Panc1 (cell line): Measurements from ENCODE around the gene AHDC1. TPM values are rescaled to one million over a fixed set of nuclear protein-coding genes. Genes with fewer than 3 reads are reported as not detected.

Experiments used
- ATAC-seq: fragments of 200-7000 bp; cut with Tn5 transposase; 2 replicates; pipeline ENCODE4 v1.9.1; 2020; ENCODE audit warnings: mild to moderate bottlenecking, moderate library complexity
- BruUV-seq: library from RNA; stranded (reverse); fragments of 400-500 nt; replicated peaks from 2 replicates; lab custom pipeline; 2021; lab: Mats Ljungman, UMichigan
- CTCF ChIA-PET: fragments of 300-600 bp; sonication (Branson Sonifier 250); formaldehyde crosslinking; loops from one replicate; lab custom pipeline; 2022; ENCODE audit warnings: antibody characterized with exemption; lab: Charles Lee
- POLR2A ChIA-PET: fragments of 300-600 bp; sonication (Branson Sonifier 250); formaldehyde crosslinking; loops from one replicate; lab custom pipeline; 2022; ENCODE audit warnings: antibody characterized with exemption; lab: Charles Lee
- DNase-seq: peaks from one replicate; pipeline ENCODE4 v3.0.0-alpha.2; 2010; ENCODE audit warnings: low read depth, low spot score
- H3K27ac ChIP-seq: 2 replicates; pipeline ENCODE4 v1.5.1; 2011; ENCODE audit warnings: mild to moderate bottlenecking, low read length, inconsistent platforms
- H3K27me3 ChIP-seq: fragments of 200-500 bp; sonication (Bioruptor generic); 2 replicates; pipeline ENCODE4 v1.6.0; 2014; ENCODE audit warnings: low read length, inconsistent platforms; ENCODE audit not compliant: control insufficient read depth, insufficient read depth
- H3K36me3 ChIP-seq: fragments of 200-500 bp; sonication (Bioruptor generic); 2 replicates; pipeline ENCODE4 v1.5.1; 2014; ENCODE audit warnings: inconsistent platforms, mild to moderate bottlenecking, low read length, moderate library complexity; ENCODE audit not compliant: control insufficient read depth, insufficient read depth
- H3K4me1 ChIP-seq: 2 replicates; pipeline ENCODE4 v1.5.1; 2011; ENCODE audit warnings: inconsistent platforms, mild to moderate bottlenecking, low read length, moderate library complexity; ENCODE audit not compliant: control insufficient read depth, insufficient read depth
- H3K4me3 ChIP-seq, 2 experiments: 2 replicates each; pipeline ENCODE4 v1.5.1; 2011 to 2012; ENCODE audit warnings: low read depth in 2 of 2, low read length in 2 of 2, mild to moderate bottlenecking in 2 of 2, inconsistent platforms in 1 of 2, moderate library complexity in 1 of 2
- H3K9me3 ChIP-seq: fragments of 200-500 bp; sonication (Bioruptor generic); 2 replicates; pipeline ENCODE4 v1.5.1; 2014; ENCODE audit warnings: low read depth, mild to moderate bottlenecking, inconsistent platforms, low read length, moderate library complexity; ENCODE audit not compliant: control insufficient read depth, insufficient read depth
- CTCF ChIP-seq: fragments of 450-650 bp; IDR thresholded peaks from 2 replicates; pipeline ENCODE4 v1.5.1; 2017; ENCODE audit warnings: mild to moderate bottlenecking
- POLR2AphosphoS5 ChIP-seq: IDR thresholded peaks from 2 replicates; pipeline ENCODE4 v1.6.1; 2012; ENCODE audit warnings: mild to moderate bottlenecking, low read depth, low read length, moderate library complexity
- REST ChIP-seq, 2 experiments: IDR thresholded peaks; 2 replicates each; pipeline ENCODE4 v1.6.1; 2011 to 2012; ENCODE audit warnings: low read depth in 2 of 2, control low read depth in 1 of 2, low read length in 1 of 2, mild to moderate bottlenecking in 1 of 2, moderate library complexity in 1 of 2; ENCODE audit not compliant: insufficient read depth in 1 of 2
- SIN3A ChIP-seq: IDR thresholded peaks from 2 replicates; pipeline ENCODE4 v1.6.1; 2012; ENCODE audit warnings: low read depth, mild to moderate bottlenecking, low read length, moderate library complexity, borderline replicate concordance; ENCODE audit not compliant: insufficient read depth
- TCF7L2 ChIP-seq: IDR thresholded peaks from 2 replicates; pipeline ENCODE4 v1.6.1; 2011; ENCODE audit warnings: mild to moderate bottlenecking, low read depth, low read length, inconsistent platforms
- in situ Hi-C: cut with HindIII; loops from 2 replicates; pipeline ENCODE4 v1.10.0; 2016; ENCODE audit warnings: low sequenced_read_pairs, low pct_unique_long_range_greater_than_20kb
- intact Hi-C: fragments of 100-400 bp; cut with micrococcal nuclease; formaldehyde crosslinking; loops from one replicate; pipeline ENCODE4 v1.10.0; 2022; ENCODE audit not compliant: unreplicated experiment
- total RNA-seq: library from RNA; stranded (reverse); gene quantifications from one replicate; pipeline ENCODE4 v1.2.1, GENCODE V29; 2021; ENCODE audit not compliant: unreplicated experiment

The AHDC1 gene
- total RNA-seq, 1 experiment from 2014 or later = 47.1 TPM

GRCh38 chr1:27515626-27516025 lies 88.3 kb downstream of the AHDC1 start:
- Histone ChIP-seq H3K36me3 (no peaks in the 10 kb centered on the region), H3K9me3 (no peaks in the 10 kb centered on the region), H3K4me1 (peaks cover 5% of the 10 kb centered on the region; the same call in 1 of the 2 replicates), H3K27ac (no peak overlapping the region), H3K27me3 (no peaks in the 10 kb centered on the region), H3K4me3 (no peak overlapping the region)
- DNase-seq (no peak), ATAC-seq (no peak)
- TF ChIP-seq REST (IDR thresholded peaks at IDR 0.05; ENCODE audit: insufficient read depth in 1 of 2, low read depth in 2 of 2, low read length in 1 of 2) (no peak), CTCF (no peak), POLR2AphosphoS5 (no peak), SIN3A (no peak), TCF7L2 (no peak)
- intact Hi-C loops (no loop called here), in situ Hi-C loops (no loop called here)
- CTCF ChIA-PET = no interaction called here
- no TSS peak for BruUV-seq
- POLR2A ChIA-PET = interaction anchor here (0.6 to 0.7 kb wide), 2 partner anchors 12 to 723 kb away, joined by 3 to 11 read pairs; no protein-coding TSS in a partner anchor

GRCh38 chr1:27513958-27514357 lies 90.0 kb downstream of the AHDC1 start:
- CTCF ChIA-PET = no interaction called here
- intact Hi-C loops = no loop called here
- ATAC-seq = no peak

More at GRCh38 chr1:27513958-27514357, 90.0 kb downstream of the AHDC1 start:
- BruUV-seq = no TSS peak
- TF ChIP-seq TCF7L2 = no peak
- TF ChIP-seq REST (IDR thresholded peaks at IDR 0.05; ENCODE audit: insufficient read depth in 1 of 2, low read depth in 2 of 2, low read length in 1 of 2) = no peak
- no peak for TF ChIP-seq POLR2AphosphoS5
- TF ChIP-seq SIN3A = no peak
- no peak for TF ChIP-seq CTCF
- in situ Hi-C loops = no loop called here
- POLR2A ChIA-PET = interaction anchor here (0.7 kb wide), 1 partner anchor 10 kb away, joined by 4 read pairs; no protein-coding TSS in a partner anchor
- Histone ChIP-seq H3K36me3 (no peaks in the 10 kb centered on the region), H3K4me1 (peaks cover 4% of the 10 kb centered on the region; the same call in 1 of the 2 replicates), H3K27me3 (no peaks in the 10 kb centered on the region), H3K27ac (no peak overlapping the region), H3K9me3 (no peaks in the 10 kb centered on the region), H3K4me3 (no peak overlapping the region)
- no peak for DNase-seq
